ENCODE data around the gene LRRC4C.

LRRC4C gene

GRCh38 chr11:41250408-41250935 lies 209.0 kb downstream of the LRRC4C start:
- DNase-seq (ENCODE audit: low spot score): no peak

DNA sequence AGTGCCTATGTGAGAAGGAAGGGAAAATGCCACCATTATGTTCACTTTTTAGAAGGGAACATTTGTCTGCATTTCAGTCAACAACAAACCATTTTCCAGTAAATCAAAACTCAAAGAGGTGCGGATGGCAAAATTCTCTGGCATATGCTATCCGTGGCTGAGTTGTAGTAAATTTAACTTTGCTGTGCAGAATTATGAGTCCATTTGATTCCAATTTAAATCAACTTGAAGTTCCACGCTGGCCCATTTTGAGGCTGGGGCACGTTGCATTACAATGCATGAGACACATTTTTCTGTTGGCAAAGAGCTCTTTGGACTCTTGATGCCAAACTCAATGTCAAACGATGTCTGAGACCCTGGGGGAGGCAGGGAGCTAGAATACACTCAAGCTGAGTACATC lies 211.8 kb downstream of the LRRC4C start:
- no peak for DNase-seq (ENCODE audit: low spot score)

DNA sequence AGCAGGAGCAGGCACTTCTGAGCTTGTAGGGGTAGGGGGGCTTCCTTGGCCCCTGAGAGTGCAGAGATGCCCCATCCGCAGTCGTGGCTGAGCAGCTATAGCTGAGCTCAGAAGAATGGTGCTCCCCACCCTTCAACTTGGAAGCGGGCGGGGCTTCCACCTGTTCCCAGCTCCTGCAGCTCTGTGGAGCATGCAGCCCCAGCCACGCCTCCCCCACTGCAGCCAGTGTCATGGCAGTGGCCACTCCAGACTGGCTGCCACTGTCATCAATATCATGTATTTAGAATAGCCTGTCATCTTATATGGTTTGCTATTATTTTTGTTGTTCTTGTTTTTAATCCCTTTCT lies 213.1 kb downstream of the LRRC4C start:
- DNase-seq (ENCODE audit: low spot score): no peak

GRCh38 chr11:41245704-41246398 lies 213.6 kb downstream of the LRRC4C start:
- DNase-seq (ENCODE audit: low spot score): peak; percentile 20

- DNase-seq (ENCODE audit: low spot score): no peak
Measured at GRCh38 chr11:41245184-41245583, 214.3 kb downstream of the LRRC4C start.

GRCh38 chr11:41237382-41237781 lies 222.1 kb downstream of the LRRC4C start:
- DNase-seq (ENCODE audit: low spot score): no peak

DNA sequence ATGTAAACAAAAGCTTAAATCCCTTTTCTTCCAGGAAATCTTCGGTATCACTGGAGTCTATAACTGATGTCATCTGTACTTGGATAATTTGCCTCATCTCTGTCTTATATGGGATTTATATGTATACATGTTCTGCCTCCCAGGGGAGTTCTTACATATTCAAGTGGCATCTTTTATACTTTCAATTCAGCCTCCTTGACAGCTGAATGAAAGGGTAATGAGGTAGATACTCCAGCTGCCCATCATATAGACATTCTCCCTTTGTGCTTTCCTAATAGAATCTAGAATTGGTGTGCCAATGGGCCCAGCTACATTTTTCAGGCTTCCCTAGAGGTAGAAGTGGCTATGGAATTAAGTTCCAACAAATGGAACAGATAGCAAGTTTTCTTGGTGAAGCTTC lies 223.8 kb downstream of the LRRC4C start:
- DNase-seq (ENCODE audit: low spot score): no peak

- no peak for DNase-seq (ENCODE audit: low spot score)
Measured at GRCh38 chr11:41225856-41226633, 233.4 kb downstream of the LRRC4C start.

- no peak for DNase-seq (ENCODE audit: low spot score)
Measured at GRCh38 chr11:41222236-41222635, 237.2 kb downstream of the LRRC4C start.

DNA sequence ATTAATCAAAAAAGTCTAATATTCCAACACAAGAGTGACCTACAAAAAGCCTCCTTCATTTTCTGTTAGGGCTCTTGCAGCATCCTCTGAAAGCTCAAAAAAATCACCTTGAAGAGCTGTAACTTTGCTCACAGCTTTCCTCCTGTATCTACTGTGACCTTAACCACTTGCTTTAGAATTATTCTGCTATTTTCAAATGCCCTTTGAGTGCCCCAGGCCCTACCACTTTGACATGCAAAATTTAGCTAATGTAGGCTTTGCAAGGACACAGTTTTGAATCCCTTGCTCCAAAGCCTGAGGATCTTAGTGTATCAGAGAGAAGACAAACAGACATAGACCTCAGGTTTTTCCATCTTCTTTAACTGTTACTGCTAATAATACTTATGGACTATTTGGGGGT lies 253.1 kb downstream of the LRRC4C start:
- no peak for DNase-seq (ENCODE audit: low spot score)

DNA sequence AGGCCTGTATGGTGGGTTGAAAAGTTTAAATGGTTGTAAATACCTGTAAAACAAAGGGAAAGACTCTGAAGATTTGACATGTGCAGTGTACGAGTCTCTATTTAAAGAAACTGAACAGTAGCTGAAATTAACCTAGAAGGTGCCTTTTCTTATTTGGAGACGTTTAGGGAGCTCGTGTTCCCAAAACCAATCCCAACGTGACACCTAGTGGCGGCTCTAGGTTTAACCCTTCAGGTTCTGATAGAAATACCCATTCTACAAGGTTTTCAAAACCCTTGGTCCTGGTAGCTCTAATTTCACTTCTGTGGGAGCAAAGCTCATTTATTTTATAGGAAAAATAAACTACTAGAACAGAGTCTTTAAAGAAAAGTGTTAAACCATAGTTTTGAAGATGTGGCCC lies 258.3 kb downstream of the LRRC4C start:
- DNase-seq (ENCODE audit: low spot score): peak; percentile 30

DNA sequence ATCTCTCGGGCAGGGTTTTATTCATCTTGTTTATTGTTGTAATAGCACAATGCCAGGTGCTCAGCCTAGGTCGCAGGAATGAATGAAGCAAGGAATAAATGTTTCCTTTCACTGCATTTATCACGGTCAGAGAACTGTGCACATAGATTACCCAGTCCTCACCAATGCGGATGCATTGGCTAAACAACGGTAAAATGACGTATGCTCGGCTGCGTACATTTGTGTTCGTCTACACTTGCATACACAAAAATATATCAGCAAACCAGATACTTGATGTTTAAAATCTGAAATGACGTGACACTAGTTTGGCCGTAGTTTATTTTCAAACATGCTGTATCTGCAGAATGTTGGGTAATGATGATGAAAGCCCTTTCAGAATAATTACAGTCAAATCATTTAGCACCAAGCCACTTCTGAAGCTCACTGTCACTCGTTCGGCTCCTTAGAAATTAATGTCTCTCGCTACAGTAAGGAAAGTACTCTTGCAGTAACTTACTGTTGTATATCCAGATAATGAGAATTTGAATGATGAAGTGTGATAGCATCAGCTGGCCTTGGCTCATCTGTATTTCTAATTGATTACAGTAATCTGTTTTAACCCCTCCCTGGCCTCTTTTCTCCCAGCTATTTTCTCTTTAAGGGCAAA lies 268.9 kb downstream of the LRRC4C start:
- no peak for DNase-seq (ENCODE audit: low spot score)

GRCh38 chr11:41189701-41190436 lies 269.6 kb downstream of the LRRC4C start:
- no peak for DNase-seq (ENCODE audit: low spot score)

DNA sequence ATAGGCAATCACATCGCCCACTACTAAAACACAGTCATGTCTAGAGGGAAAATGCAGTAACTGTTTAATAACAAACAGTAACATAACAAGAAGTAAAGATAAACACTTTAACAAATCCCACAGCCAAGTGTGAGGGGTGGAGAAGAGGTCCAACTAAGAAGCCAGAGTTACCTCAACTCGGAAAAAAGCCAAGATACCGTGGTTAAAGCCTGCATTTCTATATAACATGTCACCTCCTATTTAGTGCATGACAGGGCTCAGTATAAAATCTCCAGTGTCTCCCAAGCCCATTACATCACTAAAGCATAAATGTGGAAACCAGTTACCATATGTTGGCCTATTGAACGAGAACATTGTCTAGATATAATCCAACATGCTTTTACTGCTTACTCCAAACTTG lies 281.7 kb downstream of the LRRC4C start:
- DNase-seq (ENCODE audit: low spot score): no peak

DNA sequence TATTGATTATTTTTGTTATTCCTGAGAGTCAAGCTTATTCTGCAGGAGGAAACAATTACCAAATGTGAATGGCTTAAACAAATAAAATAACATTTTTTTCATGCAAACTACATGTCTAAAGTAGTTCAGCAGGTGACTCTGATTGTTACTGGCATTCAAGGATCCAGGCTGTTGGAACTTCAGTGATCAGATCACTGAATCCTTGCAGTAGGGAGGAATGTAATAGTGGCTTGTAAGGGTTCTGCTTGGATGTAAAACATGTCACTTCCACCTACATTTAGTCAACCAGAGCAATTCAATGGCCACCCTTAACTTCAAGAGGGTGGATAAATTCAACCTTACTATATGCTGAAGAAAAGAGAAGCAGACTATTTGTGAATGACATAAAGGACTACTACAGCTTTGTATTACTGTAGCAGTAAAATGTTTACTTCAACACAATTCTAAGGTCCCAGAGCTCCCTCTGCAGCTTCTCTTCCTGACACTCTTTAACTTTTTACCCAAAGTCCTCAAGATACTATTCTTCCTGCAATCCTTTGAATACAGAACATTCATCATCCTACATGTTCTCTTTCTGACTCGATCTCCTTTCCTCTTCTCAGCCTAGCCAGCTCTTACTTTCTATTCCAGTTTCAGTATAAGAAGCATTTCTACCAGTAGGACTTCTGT lies 284.0 kb downstream of the LRRC4C start:
- DNase-seq (ENCODE audit: low spot score): no peak

DNA sequence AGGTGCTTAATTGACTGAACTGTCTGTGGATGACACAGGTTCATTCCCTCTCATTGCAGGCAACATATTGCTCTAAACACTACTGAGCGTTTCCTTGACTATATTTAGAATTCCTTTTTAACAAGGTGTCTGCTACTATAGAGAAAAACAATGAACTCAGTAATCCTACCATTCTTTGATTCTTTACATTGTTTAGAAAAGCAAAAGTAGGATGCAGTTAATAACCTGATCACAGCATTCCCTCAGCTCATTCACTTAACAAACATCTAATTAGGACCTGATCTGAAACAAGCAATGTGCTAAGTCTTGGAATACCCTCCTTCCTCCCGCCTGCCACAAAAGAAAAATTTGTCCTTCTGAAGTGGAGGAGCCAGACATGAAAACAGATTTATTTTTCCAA lies 313.1 kb downstream of the LRRC4C start:
- no peak for DNase-seq (ENCODE audit: low spot score)

GRCh38 chr11:41145420-41145819 lies 314.0 kb downstream of the LRRC4C start:
- no peak for DNase-seq (ENCODE audit: low spot score)

DNA sequence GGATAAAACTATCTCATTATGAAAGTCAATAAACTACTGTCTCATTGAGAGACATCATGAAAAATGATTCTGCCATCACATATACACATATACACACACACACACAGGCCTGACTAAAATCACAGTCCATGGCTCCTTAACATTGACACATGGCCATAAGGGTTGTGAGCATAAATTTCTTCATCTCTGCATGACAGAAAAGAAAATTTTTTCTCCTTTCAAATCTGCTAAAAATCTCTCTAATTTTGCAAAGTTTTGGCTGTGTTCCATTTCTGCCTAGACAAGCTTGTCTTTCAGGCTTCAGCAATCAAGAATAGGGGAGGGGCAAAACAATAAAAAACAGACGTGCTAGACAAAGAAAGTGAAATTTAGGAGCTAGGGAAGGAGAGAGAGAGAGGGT lies 324.5 kb downstream of the LRRC4C start:
- DNase-seq (ENCODE audit: low spot score): no peak

GRCh38 chr11:41133023-41133422 lies 326.4 kb downstream of the LRRC4C start:
- DNase-seq (ENCODE audit: low spot score): no peak

- no peak for DNase-seq (ENCODE audit: low spot score)
Measured at GRCh38 chr11:41121600-41121999, 337.9 kb downstream of the LRRC4C start.

DNA sequence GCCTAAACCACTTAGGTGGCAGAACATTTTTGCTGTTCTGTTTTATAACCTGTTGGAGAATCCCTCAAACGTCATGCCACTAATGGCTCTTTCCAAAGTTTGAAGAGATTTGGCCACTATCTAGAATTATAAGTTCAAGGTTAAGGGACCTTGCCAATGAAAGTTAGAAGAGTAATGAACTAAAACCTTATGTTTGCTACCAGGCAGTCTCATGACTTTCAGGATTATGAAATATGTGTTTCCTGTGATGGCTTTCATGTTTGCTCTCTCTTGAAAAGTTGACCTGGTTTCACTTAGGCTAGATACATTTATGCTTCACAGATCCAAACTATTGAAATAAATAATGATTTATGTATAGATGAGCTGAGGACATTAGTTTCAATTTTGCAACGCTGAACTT lies 340.0 kb downstream of the LRRC4C start:
- no peak for DNase-seq (ENCODE audit: low spot score)

- no peak for DNase-seq (ENCODE audit: low spot score)
Measured at GRCh38 chr11:41118521-41118920, 340.9 kb downstream of the LRRC4C start.
